ENCODE results near the gene DNMBP.

DNA sequence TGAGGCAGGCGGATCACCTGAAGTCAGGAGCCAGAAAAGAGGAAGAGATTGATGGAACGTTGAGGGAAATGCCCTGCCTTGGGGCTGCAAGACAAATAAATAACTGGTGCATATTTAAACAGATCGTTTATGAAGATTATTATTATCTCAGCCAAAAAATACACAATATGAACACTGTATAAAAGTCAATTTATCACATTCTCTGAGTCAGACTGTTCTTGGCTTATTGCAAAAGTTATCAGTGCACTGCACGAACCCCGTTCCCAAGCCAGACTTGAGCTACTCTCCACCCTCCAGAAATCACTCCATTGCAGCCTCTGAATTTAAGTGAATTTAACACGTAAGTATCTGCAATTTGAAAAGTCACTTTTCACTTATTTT, 1.6 kb downstream of the DNMBP start:
- TF ChIP-seq CTCF (IDR thresholded peaks at IDR 0.05; ENCODE audit: low read length) = no peak
- no peak for TF ChIP-seq EZH2 (optimal IDR thresholded peaks at IDR 0.05; ENCODE audit: low read depth, low read length)
